Thoracic aorta (tissue), 2 donors: ENCODE data around the gene CDK5RAP2. TPM values are rescaled to one million over a fixed set of nuclear protein-coding genes. Genes with fewer than 3 reads are reported as not detected.

ENCODE experiments used
- ATAC-seq: fragments of 150-250 bp; one replicate; pipeline ENCODE4 v1.8.0; 2017; ENCODE audit warnings: low read depth; ENCODE audit not compliant: insufficient number of reproducible peaks, low FRiP score
- DNase-seq: peaks from one replicate; pipeline ENCODE4 v3.0.0-alpha.2; 2020; ENCODE audit warnings: low spot score
- H3K27ac ChIP-seq, 2 donors: fragments of 200-600 bp; sonication (generic); 1 replicate in 1 of 2; 2 replicates in 1 of 2; pipeline ENCODE4 v1.5.1; 2016; ENCODE audit warnings: mild to moderate bottlenecking in 2 of 2, moderate library complexity in 2 of 2
- H3K27me3 ChIP-seq: fragments of 200-600 bp; sonication (generic); replicated peaks from 2 replicates; pipeline ENCODE4 v1.6.0; 2016; ENCODE audit warnings: mild to moderate bottlenecking; ENCODE audit not compliant: insufficient read depth
- H3K36me3 ChIP-seq: fragments of 200-600 bp; sonication (generic); one replicate; pipeline ENCODE4 v1.5.1; 2016
- H3K4me1 ChIP-seq, 2 donors: fragments of 200-600 bp; sonication (generic); 1 replicate in 1 of 2; 2 replicates in 1 of 2; pipeline versions ENCODE4 v1.5.1 to v1.6.0; 2016; ENCODE audit warnings: low read depth in 2 of 2, mild to moderate bottlenecking in 1 of 2; ENCODE audit not compliant: control insufficient read depth in 1 of 2
- H3K4me3 ChIP-seq: fragments of 200-600 bp; sonication (generic); 2 replicates; pipeline ENCODE4 v1.5.1; 2016; ENCODE audit warnings: mild to moderate bottlenecking
- H3K9me3 ChIP-seq: fragments of 200-600 bp; sonication (generic); 2 replicates; pipeline ENCODE4 v1.5.1; 2016
- total RNA-seq, 2 donors: library from RNA; depleted of rRNA; stranded (reverse); fragments of >200 nt; gene quantifications; one replicate each; pipeline versions ENCODE4 v1.1.0 to v1.2.3, GENCODE V29; 2016
- TF ChIP-seq, protein P1 (sequence below): fragments of 200-600 bp; sonication (generic); IDR thresholded peaks from one replicate; pipeline ENCODE4 v1.5.1; 2019; ENCODE audit warnings: antibody characterized with exemption

CDK5RAP2 gene
- total RNA-seq, 2 donors from 2014 or later = 67.8 to 132 TPM

DNA sequence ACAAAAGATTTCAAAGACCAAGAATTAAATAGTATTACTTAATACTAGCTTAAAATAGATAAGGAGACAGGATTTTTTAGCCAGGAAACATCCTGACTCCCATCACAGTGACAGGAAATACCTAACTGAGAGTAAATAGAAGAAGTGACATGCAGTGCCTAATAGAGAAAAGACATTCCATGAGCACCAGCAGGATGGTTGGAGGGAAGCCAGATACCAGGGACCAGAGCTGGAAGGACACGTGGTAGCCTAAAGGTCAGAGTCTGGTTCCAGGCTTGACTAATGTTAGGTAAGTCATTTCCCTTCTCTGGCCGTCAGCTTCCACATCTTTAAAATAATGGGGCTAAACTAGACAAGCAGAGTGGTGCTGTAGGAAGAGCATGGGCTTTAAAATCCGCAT lies 41.6 kb downstream of the CDK5RAP2 start:
- H3K27me3 ChIP-seq = no peaks in the 10 kb centered on the region
- H3K27ac ChIP-seq = no peak overlapping the region
- DNase-seq = no peak
- no peaks in the 10 kb centered on the region for H3K9me3 ChIP-seq
- H3K4me3 ChIP-seq = no peak overlapping the region
- H3K36me3 ChIP-seq = peaks cover 22% of the 10 kb centered on the region
- no peak for ATAC-seq
- no peaks in the 10 kb centered on the region for H3K4me1 ChIP-seq
- TF ChIP-seq, protein P1, sequence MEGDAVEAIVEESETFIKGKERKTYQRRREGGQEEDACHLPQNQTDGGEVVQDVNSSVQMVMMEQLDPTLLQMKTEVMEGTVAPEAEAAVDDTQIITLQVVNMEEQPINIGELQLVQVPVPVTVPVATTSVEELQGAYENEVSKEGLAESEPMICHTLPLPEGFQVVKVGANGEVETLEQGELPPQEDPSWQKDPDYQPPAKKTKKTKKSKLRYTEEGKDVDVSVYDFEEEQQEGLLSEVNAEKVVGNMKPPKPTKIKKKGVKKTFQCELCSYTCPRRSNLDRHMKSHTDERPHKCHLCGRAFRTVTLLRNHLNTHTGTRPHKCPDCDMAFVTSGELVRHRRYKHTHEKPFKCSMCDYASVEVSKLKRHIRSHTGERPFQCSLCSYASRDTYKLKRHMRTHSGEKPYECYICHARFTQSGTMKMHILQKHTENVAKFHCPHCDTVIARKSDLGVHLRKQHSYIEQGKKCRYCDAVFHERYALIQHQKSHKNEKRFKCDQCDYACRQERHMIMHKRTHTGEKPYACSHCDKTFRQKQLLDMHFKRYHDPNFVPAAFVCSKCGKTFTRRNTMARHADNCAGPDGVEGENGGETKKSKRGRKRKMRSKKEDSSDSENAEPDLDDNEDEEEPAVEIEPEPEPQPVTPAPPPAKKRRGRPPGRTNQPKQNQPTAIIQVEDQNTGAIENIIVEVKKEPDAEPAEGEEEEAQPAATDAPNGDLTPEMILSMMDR = no peak

DNA sequence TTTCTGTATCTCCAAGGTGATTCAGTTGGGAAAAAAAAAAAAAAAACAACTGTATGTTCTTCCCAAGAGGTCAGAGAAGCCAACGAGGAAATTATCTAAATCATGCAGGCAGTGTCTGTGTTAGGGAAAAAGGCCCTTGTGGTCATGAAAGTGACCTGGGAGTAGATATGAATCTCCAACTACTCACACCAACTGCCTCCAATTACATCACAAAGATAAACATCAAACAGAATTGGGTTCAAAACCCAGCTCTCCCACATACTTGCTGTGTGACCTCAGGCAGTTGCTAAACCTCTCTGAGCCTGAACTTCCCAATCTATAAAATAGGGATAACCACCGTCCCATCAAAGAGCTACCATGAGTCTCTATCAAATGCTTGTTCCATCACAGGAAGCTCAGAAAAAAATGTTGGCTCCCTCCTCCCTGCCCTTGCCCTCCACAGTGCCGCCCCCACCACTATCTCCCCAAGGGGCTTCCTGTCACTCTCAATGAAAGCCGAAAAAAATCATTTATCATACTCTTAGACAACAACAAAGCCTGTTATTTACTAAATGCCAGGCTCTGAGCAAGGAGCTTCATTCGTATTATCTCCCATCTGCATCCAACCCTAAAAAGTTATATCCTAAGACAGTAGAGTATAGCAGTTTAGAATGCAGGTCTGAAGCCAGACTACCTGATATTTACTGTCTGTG lies 42.9 kb downstream of the CDK5RAP2 start:
- Histone ChIP-seq H3K4me1 (no peaks in the 10 kb centered on the region), H3K36me3 (peaks cover 29% of the 10 kb centered on the region), H3K9me3 (no peaks in the 10 kb centered on the region), H3K27ac (no peak overlapping the region), H3K27me3 (no peaks in the 10 kb centered on the region), H3K4me3 (no peak overlapping the region)
- ATAC-seq (no peak), DNase-seq (no peak)
- TF ChIP-seq, protein P1 = no peak

GRCh38 chr9:120536094-120536493 lies 43.9 kb downstream of the CDK5RAP2 start:
- TF ChIP-seq, protein P1 = no peak
- DNase-seq = no peak
- H3K36me3 ChIP-seq = peaks cover 35% of the 10 kb centered on the region

GRCh38 chr9:120534266-120534665 lies 45.7 kb downstream of the CDK5RAP2 start:
- Histone ChIP-seq H3K27me3 (no peaks in the 10 kb centered on the region), H3K27ac (no peak overlapping the region), H3K4me3 (no peak overlapping the region), H3K36me3 (peaks cover 46% of the 10 kb centered on the region), H3K4me1 (no peaks in the 10 kb centered on the region), H3K9me3 (no peaks in the 10 kb centered on the region)
- TF ChIP-seq, protein P1 = no peak
- no peak for ATAC-seq
- DNase-seq = no peak

More at GRCh38 chr9:120536094-120536493, 43.9 kb downstream of the CDK5RAP2 start:
- Histone ChIP-seq H3K27ac (no peak overlapping the region), H3K4me3 (no peak overlapping the region), H3K27me3 (no peaks in the 10 kb centered on the region), H3K4me1 (no peaks in the 10 kb centered on the region), H3K9me3 (no peaks in the 10 kb centered on the region)
- ATAC-seq = no peak

DNA sequence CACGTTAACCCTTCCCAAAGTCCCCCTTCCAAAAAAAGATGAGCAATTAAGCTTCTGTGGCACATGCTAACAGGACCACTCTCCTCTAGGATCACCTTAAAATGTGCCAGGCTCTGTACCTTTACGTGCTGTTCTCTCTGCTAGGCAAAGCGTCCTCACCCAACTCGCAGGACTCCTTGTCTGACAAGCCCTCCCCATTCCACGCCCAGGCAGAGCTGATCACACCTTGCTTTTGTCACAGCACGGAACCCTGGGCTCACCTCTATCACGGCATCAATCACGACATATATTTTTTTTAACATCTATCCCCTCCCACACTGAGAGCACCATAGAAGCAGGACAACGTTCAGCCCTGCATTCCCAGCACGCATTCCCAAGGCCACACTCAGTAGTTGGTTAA lies 47.1 kb downstream of the CDK5RAP2 start:
- ATAC-seq = no peak
- no peak overlapping the region for H3K27ac ChIP-seq
- H3K27me3 ChIP-seq = no peaks in the 10 kb centered on the region
- peaks cover 58% of the 10 kb centered on the region for H3K36me3 ChIP-seq
- H3K4me1 ChIP-seq = no peaks in the 10 kb centered on the region
- no peaks in the 10 kb centered on the region for H3K9me3 ChIP-seq
- DNase-seq = no peak
- H3K4me3 ChIP-seq = no peak overlapping the region
- TF ChIP-seq, protein P1 = no peak
